NCI-H2196 treated with DMSO at 0.1 percent for 48 hours (cell line): ENCODE results near the gene FUZ.
A peak's percentile ranks its signal among the peaks of the same experiment; 100 is the strongest.

Experiments
- DNase-seq: peaks from one replicate; lab custom pipeline; 2025; ENCODE audit not compliant: unreplicated experiment; lab: John Stamatoyannopoulos, UW

FUZ gene

GRCh38 chr19:49807904-49808675 is 5.0 kb downstream of the FUZ start:
- DNase-seq: no peak

- DNase-seq: no peak
Observed at GRCh38 chr19:49807058-49807903, 5.8 kb downstream of the FUZ start.

DNA sequence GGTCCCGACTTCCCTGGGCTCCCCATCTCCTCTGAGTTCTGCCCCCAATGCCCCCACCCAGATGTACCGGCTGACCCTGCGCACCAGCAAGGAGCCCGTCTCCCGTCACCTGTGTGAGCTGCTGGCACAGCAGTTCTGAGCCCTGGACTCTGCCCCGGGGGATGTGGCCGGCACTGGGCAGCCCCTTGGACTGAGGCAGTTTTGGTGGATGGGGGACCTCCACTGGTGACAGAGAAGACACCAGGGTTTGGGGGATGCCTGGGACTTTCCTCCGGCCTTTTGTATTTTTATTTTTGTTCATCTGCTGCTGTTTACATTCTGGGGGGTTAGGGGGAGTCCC is 6.5 kb downstream of the FUZ start:
- DNase-seq: no peak

DNA sequence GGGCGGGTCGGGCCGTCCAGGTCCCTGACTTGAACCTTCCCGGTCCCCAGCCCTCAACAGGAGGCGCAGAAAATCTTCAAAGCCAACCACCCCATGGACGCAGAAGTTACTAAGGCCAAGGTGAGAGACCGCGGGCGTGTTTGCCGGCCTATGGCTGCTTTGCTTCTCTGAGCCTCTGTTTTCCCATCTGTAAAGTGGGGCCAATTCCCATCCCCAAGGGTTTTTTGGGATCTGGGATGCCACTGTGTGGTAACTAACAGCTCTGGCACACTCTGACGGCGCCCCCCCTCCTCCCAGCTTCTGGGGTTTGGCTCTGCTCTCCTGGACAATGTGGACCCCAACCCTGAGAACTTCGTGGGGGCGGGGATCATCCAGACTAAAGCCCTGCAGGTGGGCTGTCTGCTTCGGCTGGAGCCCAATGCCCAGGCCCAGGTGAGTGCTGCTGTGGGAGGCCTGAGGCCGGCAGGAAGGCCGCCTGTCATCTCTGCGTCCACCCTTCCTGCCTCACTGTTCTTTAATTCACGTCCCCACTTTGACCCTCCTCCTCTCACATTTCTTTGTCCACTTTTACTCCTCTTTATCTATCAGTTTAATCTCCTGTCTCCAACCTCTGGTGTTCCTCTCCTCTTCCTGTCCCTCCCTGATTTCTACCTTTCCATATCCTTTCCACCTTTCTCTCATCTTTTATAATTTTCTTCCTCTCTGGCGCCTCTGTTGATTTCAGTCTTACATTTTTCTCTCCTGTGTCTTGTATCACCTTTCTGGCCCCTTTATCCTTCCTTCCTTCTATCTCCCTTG is 7.1 kb downstream of the FUZ start:
- no peak for DNase-seq

DNA sequence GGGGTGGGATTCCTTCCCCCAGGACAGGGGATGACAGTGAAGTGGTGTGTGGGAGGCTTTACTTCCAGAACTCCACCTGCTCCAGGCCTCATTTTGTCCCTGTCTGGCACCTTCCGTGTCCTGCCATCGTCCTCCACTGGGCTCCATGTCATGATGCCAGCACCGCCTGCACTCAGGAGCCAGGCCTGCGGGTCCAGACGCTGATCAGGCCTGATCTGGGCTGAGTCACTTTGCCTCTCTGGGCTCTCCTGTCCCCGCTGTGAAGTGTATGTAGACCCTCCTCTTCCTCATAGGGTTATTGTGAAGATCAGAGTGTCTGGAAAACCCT is 9.6 kb downstream of the FUZ start:
- no peak for DNase-seq

DNA sequence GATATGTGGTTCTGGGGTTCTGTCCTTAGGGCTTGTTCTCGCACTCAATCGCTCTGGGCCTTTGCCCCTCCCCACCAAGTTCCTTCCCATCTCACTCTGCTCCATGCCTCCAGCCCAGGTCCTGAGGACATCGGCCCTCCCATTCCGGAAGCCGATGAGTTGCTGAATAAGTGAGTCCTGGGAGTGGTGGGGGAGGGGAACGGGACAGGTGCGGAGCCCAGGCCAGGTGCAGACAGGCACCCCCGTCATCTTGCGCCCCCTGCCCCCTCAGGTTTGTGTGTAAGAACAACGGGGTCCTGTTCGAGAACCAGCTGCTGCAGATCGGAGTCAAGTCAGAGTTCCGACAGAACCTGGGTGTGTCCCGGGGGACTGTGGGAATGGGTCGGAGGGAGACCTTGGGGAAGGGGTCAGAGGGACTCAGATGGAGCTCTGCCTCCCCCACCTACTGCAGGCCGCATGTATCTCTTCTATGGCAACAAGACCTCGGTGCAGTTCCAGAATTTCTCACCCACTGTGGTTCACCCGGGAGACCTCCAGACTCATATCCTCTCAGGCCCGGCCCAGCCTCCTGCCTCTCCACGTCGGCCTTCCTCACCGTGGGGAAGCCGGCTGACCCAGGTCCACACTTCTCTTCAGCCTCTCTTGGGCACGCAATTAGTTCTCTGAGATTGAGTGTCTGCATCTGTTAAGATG is 10.1 kb downstream of the FUZ start:
- peak; percentile 27 for DNase-seq

DNA sequence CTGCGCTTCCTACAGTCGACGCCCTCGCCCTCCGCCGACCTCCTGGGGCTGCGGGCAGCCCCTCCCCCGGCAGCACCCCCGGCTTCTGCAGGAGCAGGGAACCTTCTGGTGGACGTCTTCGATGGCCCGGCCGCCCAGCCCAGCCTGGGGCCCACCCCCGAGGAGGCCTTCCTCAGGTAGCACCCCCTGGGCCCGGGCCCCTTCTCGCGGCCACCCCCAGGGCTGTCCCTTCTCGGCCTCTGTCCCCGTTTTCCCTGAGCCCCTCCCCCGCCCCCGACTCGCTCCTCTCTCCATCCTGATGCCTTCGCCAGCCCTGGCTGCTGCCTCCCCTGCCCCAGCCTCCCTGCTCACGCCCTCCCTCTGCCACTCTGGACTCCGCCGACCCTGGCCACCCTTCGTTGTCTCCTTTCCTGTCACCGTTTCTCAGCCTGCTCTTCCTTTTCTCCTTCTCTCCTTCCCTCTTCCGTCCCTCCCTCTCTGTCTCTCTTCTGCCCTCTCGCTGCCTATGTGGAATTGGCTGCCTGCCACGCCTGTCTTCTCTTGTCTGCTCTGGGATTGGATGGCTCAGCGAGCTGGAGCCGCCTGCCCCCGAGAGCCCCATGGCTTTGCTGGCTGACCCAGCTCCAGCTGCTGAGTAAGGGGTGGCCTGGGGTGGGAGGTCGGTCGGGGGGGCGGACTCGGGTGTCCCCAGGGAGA is 11.0 kb downstream of the FUZ start:
- DNase-seq: peak; percentile 87

DNA sequence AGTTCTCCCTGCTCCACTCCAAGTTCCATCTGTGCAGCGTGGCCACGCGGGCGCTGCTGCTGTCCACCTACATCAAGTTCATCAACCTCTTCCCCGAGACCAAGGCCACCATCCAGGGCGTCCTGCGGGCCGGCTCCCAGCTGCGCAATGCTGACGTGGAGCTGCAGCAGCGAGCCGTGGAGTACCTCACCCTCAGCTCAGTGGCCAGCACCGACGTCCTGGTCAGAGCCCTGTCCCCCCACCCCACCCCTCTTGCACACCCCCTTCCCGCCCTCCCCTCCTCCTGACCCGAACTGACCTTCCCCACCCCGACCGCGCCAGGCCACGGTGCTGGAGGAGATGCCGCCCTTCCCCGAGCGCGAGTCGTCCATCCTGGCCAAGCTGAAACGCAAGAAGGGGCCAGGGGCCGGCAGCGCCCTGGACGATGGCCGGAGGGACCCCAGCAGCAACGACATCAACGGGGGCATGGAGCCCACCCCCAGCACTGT is 11.6 kb downstream of the FUZ start:
- DNase-seq: no peak

GRCh38 chr19:49800771-49801170 is 12.3 kb downstream of the FUZ start:
- DNase-seq: no peak

DNA sequence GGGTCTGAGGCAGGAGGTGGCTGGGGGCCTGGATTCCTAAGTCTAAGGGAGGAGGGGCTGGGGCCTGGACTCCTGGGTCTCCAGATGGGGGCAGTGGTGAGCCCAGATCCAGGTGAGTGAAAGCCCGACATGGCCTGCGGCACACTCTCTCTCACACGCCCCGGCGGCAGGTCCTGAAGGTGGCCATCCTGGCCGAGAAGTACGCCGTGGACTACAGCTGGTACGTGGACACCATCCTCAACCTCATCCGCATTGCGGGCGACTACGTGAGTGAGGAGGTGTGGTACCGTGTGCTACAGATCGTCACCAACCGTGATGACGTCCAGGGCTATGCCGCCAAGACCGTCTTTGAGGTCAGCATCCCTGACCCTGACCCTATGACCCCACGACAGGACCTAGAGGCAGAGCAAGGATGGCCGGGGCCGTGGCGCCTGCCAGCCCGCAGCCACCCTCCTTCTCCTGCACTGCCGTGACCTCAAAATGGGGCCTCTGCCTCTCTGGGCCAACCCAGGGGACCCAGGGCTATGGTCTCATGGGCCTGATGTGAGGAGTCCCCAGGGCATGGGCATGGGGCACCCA is 13.2 kb downstream of the FUZ start:
- DNase-seq: no peak

- DNase-seq: no peak
Observed at GRCh38 chr19:49799271-49799797, 13.8 kb downstream of the FUZ start.

GRCh38 chr19:49798574-49798973 is 14.5 kb downstream of the FUZ start:
- DNase-seq: no peak

- no peak for DNase-seq
Observed at GRCh38 chr19:49795615-49796014, 17.5 kb downstream of the FUZ start.

DNA sequence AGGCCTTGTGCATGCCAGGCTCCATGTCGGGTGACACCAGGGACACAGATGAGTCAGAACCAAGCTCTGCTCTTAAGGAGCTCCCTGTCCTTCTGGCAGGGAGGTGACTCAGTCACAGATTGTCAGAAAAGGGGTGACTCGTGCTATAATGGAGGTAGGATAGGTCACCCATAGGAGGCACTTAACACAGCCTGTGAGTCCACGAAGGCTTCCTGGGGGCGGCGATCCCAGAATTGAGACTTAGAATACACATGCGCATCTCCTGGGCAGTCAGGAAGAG is 19.6 kb downstream of the FUZ start:
- DNase-seq: no peak

DNA sequence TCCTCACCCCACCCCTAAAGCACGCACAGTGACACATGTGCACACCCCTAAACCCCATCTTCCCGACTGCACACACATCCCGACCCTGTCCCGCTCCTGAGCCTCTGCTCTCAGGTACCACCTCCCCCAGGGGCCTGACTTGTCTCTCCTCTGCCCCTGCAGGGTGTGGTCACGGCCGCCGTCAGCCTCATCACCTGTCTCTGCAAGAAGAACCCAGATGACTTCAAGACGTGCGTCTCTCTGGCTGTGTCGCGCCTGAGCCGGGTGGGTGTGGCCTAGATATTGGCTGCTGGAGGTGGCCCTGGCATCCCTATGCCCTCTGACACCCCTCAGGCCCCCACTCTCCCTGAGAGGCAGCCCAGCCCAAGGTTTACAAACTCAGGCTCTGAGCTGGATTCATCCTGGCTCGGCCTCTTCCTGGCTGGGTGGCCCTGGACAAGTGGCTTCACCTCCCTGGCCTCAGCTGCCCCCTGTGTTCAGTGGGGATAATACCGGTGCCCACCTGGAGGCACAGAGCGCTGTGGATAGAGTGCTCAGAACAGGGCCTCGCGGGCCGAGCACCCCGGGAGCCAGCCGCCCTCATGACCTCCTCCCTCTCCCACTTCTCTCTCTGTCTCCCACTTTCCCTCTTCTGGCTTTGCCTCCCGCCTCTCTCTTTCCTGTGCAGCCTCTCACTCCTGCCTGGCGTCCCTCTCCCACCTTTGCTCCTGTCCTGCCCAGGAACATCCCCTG is 20.1 kb downstream of the FUZ start:
- DNase-seq: no peak

DNA sequence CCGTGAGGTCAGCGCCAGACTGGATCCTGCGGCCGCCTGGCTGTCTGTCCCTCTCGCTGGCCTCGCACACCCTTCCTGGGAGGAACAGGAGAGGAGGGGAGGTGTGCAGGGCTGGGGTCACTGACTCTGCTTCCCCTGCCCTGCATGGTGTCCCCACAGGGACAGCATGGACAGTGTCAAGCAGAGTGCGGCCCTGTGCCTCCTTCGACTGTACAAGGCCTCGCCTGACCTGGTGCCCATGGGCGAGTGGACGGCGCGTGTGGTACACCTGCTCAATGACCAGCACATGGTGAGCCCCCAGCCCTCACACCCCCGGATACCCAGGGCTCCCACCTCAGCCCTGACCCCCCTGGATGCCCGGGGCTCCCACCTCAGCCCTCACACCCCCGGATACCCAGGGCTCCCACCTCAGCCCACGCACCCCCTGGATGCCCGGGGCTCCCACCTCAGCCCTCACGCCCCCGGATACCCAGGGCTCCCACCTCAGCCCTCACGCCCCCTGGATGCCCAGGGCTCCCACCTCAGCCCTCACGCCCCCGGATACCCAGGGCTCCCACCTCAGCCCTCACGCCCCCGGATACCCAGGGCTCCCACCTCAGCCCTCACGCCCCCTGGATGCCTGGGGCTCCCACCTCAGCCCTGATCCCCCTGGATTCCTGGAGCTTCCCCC is 21.2 kb downstream of the FUZ start:
- DNase-seq: no peak

- DNase-seq: no peak
Observed at GRCh38 chr19:49790866-49791265, 22.2 kb downstream of the FUZ start.

- no peak for DNase-seq
Observed at GRCh38 chr19:49788857-49789256, 24.2 kb downstream of the FUZ start.

- DNase-seq: no peak
Observed at GRCh38 chr19:49787746-49788145, 25.3 kb downstream of the FUZ start.
